A673 (cell line): ENCODE data around the gene ZNF892. TPM values are rescaled to one million over a fixed set of nuclear protein-coding genes. Genes with fewer than 3 reads are reported as not detected.
"Not testable (repeated sequence)": the region's sequence is repeated elsewhere in the genome, so short reads cannot be mapped to it uniquely, and the experiment has no call there.

ENCODE experiments used
- BruUV-seq: library from RNA; stranded (reverse); fragments of 400-500 nt; replicated peaks from 2 replicates; lab custom pipeline; 2021; lab: Mats Ljungman, UMichigan
- CTCF ChIA-PET: fragments of 300-600 bp; sonication (Branson Sonifier 250); formaldehyde crosslinking; loops from one replicate; lab custom pipeline; 2022; ENCODE audit warnings: antibody characterized with exemption; lab: Charles Lee
- POLR2A ChIA-PET: fragments of 300-600 bp; sonication (Branson Sonifier 250); formaldehyde crosslinking; loops from one replicate; lab custom pipeline; 2022; ENCODE audit warnings: antibody characterized with exemption; ENCODE audit not compliant: low non-redundant PET; lab: Charles Lee
- DNase-seq: peaks from one replicate; pipeline ENCODE4 v3.0.0-alpha.2; 2015; ENCODE audit warnings: low spot score
- H3K27ac ChIP-seq: fragments of 200-600 bp; sonication (generic); 2 replicates; pipeline ENCODE4 v1.5.1; 2016; ENCODE audit warnings: mixed run types, low read depth, mild to moderate bottlenecking, mixed read lengths, antibody characterized with exemption, low read length; ENCODE audit not compliant: poor library complexity, severe bottlenecking
- H3K27me3 ChIP-seq: fragments of 200-600 bp; sonication (generic); replicated peaks from 2 replicates; pipeline ENCODE4 v1.6.1; 2017; ENCODE audit warnings: mixed run types, low read depth, mild to moderate bottlenecking, mixed read lengths, antibody characterized with exemption, low read length; ENCODE audit not compliant: insufficient read depth, poor library complexity
- H3K36me3 ChIP-seq: fragments of 200-600 bp; sonication (generic); 2 replicates; pipeline ENCODE4 v1.6.1; 2016; ENCODE audit warnings: mixed run types, mild to moderate bottlenecking, mixed read lengths, antibody characterized with exemption, low read length; ENCODE audit not compliant: insufficient read depth, poor library complexity, severe bottlenecking
- H3K4me1 ChIP-seq: fragments of 200-600 bp; sonication (generic); 2 replicates; pipeline ENCODE4 v1.6.1; 2017; ENCODE audit warnings: mixed run types, mild to moderate bottlenecking, mixed read lengths, antibody characterized with exemption, low read length; ENCODE audit not compliant: insufficient read depth, poor library complexity, severe bottlenecking
- H3K4me3 ChIP-seq: fragments of 200-600 bp; sonication (generic); 2 replicates; pipeline ENCODE4 v1.5.1; 2016; ENCODE audit warnings: low read depth, mixed run types, mild to moderate bottlenecking, mixed read lengths, low read length; ENCODE audit not compliant: poor library complexity, severe bottlenecking
- H3K9me3 ChIP-seq: fragments of 200-600 bp; sonication (generic); 2 replicates; pipeline ENCODE4 v1.6.1; 2016; ENCODE audit warnings: mixed run types, low read depth, mild to moderate bottlenecking, mixed read lengths, antibody characterized with exemption, low read length; ENCODE audit not compliant: poor library complexity, severe bottlenecking
- EZH2 ChIP-seq: fragments of 200-600 bp; sonication (generic); IDR thresholded peaks from 2 replicates; pipeline ENCODE4 v1.6.1; 2017; ENCODE audit warnings: borderline replicate concordance, low read depth, mild to moderate bottlenecking, mixed read lengths, antibody characterized with exemption, low read length; ENCODE audit not compliant: poor library complexity, severe bottlenecking
- intact Hi-C: fragments of 100-400 bp; cut with micrococcal nuclease; formaldehyde crosslinking; loops from one replicate; pipeline ENCODE4 v1.10.0; 2022; ENCODE audit not compliant: unreplicated experiment
- total RNA-seq: library from RNA; stranded (reverse); gene quantifications from 2 replicates; pipeline ENCODE4 v1.2.3, GENCODE V29; 2021
- TF ChIP-seq, protein P1 (sequence below): fragments of 300-800, 200-600 bp; sonication (generic); conservative IDR thresholded peaks from 2 replicates; pipeline ENCODE4 v1.5.1; 2017; ENCODE audit warnings: low read depth, mild to moderate bottlenecking, antibody characterized with exemption, low read length, moderate library complexity, mixed read lengths

ZNF892 gene
- total RNA-seq, 1 experiment from 2014 or later = 7.2 TPM

DNA sequence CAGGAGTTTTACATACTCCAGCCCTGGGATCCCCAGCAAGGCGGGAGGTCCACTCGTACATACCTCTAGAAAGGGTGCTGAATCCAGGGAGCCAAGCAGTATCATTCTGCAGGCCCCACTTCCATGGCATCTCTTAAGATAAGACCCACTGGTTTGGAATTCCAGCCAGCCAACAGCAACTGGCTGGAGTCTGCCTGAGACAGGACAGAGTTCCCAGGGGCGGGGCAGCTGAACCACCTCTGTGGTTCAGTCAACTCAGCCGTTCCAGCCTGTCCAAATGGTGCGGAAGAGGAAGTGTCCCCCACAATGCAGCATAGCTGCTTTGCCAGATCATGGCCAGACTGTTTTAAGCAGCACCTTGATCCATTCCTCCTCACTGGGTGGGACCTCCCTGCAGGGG, 33.2 kb downstream of the ZNF892 start:
- BruUV-seq = no TSS peak
- Histone ChIP-seq H3K27ac (no peak overlapping the region), H3K9me3 (peaks cover 11% of the 10 kb centered on the region), H3K27me3 (no peaks in the 10 kb centered on the region), H3K4me3 (no peak overlapping the region), H3K36me3 (no peaks in the 10 kb centered on the region), H3K4me1 (no peaks in the 10 kb centered on the region)
- no peak for DNase-seq
- TF ChIP-seq, protein P1, sequence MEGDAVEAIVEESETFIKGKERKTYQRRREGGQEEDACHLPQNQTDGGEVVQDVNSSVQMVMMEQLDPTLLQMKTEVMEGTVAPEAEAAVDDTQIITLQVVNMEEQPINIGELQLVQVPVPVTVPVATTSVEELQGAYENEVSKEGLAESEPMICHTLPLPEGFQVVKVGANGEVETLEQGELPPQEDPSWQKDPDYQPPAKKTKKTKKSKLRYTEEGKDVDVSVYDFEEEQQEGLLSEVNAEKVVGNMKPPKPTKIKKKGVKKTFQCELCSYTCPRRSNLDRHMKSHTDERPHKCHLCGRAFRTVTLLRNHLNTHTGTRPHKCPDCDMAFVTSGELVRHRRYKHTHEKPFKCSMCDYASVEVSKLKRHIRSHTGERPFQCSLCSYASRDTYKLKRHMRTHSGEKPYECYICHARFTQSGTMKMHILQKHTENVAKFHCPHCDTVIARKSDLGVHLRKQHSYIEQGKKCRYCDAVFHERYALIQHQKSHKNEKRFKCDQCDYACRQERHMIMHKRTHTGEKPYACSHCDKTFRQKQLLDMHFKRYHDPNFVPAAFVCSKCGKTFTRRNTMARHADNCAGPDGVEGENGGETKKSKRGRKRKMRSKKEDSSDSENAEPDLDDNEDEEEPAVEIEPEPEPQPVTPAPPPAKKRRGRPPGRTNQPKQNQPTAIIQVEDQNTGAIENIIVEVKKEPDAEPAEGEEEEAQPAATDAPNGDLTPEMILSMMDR = no peak
- TF ChIP-seq EZH2 = no peak
- intact Hi-C loops = no loop called here
- ChIA-PET POLR2A (no interaction called here), CTCF (no interaction called here)

DNA sequence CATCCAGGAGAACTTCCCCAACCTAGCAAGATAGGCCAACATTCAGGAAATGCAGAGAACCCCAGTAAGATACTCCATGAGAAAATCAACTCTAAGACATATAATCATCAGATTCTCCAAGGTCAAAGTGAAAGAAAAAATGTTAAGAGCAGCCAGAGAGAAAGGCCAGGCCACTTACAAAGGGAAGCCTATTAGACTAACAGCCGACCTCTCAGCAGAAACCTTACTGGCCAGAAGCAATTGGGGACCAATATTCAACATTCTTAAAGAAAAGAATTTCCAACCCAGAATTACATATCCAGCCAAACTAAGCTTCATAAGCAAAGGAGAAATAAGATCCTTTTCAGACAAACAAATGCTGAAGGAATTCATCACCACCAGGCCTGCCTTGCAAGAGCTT, 34.8 kb downstream of the ZNF892 start:
- H3K27me3 ChIP-seq, CTCF ChIA-PET, BruUV-seq, DNase-seq, POLR2A ChIA-PET, intact Hi-C loops, H3K27ac ChIP-seq, H3K36me3 ChIP-seq, H3K4me1 ChIP-seq, H3K4me3 ChIP-seq: not testable (repeated sequence)
- peaks cover 11% of the 10 kb centered on the region for H3K9me3 ChIP-seq

Other genes starting within 250 kb of the ZNF892 start
- gene MAL, start 181.8 kb upstream of the ZNF892 start, total RNA-seq = not detected in 2 replicates
- gene MRPS5, start 85.7 kb upstream of the ZNF892 start, total RNA-seq = 99.7 and 103 TPM in 2 replicates
- gene ZNF514, start 47.7 kb upstream of the ZNF892 start, total RNA-seq = 14.4 and 17.0 TPM in 2 replicates
- gene ZNF2, start 41.7 kb upstream of the ZNF892 start, total RNA-seq = 4.6 and 5.6 TPM in 2 replicates
- gene PROM2, start 66.9 kb downstream of the ZNF892 start, total RNA-seq = 1.4 and 1.6 TPM in 2 replicates
- gene KCNIP3, start 89.8 kb downstream of the ZNF892 start, total RNA-seq = 0.24 and 0.45 TPM in 2 replicates
- 28.9 and 34.4 TPM in 2 replicates for gene FAHD2A, start 195.2 kb downstream of the ZNF892 start, total RNA-seq